SU-DHL-6 (cell line): ENCODE measurements around the gene HJV.

Experiments used
- H2AFZ ChIP-seq: fragments of 200-600 bp; sonication (generic); 2 replicates; pipeline ENCODE4 v1.6.1; 2014; ENCODE audit warnings: low read depth, mild to moderate bottlenecking, moderate library complexity, mixed read lengths, antibody characterized with exemption, low read length; ENCODE audit not compliant: severe bottlenecking
- H3F3A ChIP-seq: fragments of 200-600 bp; shearing (Covaris generic); 2 replicates; pipeline ENCODE4 v1.6.0; 2016; ENCODE audit warnings: antibody characterized with exemption, mild to moderate bottlenecking; ENCODE audit not compliant: insufficient read depth
- H3K27ac ChIP-seq: fragments of 200-600 bp; sonication (generic); 2 replicates; pipeline ENCODE4 v1.5.1; 2016; ENCODE audit warnings: low read depth, mild to moderate bottlenecking, low read length, moderate library complexity, mixed read lengths
- H3K27me3 ChIP-seq: fragments of 200-600 bp; sonication (generic), shearing (Covaris generic); 2 replicates; pipeline ENCODE4 v1.6.0; 2014; ENCODE audit warnings: mild to moderate bottlenecking, low read length
- H3K36me3 ChIP-seq: fragments of 200-600 bp; sonication (generic); 2 replicates; pipeline ENCODE4 v1.6.1; 2014; ENCODE audit warnings: mild to moderate bottlenecking, low read length, mixed read lengths
- H3K4me2 ChIP-seq: fragments of 300-600, 200-600 bp; shearing (Covaris generic), sonication (generic); 2 replicates; pipeline ENCODE4 v1.6.0; 2014; ENCODE audit warnings: low read length, low read depth, mild to moderate bottlenecking; ENCODE audit not compliant: poor library complexity, severe bottlenecking
- H3K4me3 ChIP-seq: fragments of 200-600 bp; sonication (generic); 2 replicates; pipeline ENCODE4 v1.5.1; 2014; ENCODE audit warnings: antibody characterized with exemption, low read length, mild to moderate bottlenecking, mixed read lengths; ENCODE audit not compliant: insufficient read depth, poor library complexity, severe bottlenecking
- H3K79me2 ChIP-seq: fragments of 200-600 bp; sonication (generic); 2 replicates; pipeline ENCODE4 v1.6.1; 2014; ENCODE audit warnings: mild to moderate bottlenecking, low read length, moderate library complexity; ENCODE audit not compliant: insufficient read depth
- H3K9ac ChIP-seq: fragments of 200-600 bp; sonication (generic); 2 replicates; pipeline ENCODE4 v1.7.0; 2014; ENCODE audit warnings: mild to moderate bottlenecking, low read length
- H3K9me2 ChIP-seq: fragments of 200-600 bp; sonication (generic); replicated peaks from 2 replicates; pipeline ENCODE4 v1.6.1; 2014; ENCODE audit warnings: low read length; ENCODE audit not compliant: insufficient read depth
- H3K9me3 ChIP-seq: fragments of 200-600 bp; sonication (generic); 2 replicates; pipeline ENCODE4 v1.6.1; 2014; ENCODE audit warnings: low read length, mixed read lengths; ENCODE audit not compliant: insufficient read depth
- H4K20me1 ChIP-seq: fragments of 200-600 bp; sonication (generic); 2 replicates; pipeline ENCODE4 v1.6.1; 2014; ENCODE audit warnings: low read depth, mild to moderate bottlenecking, antibody characterized with exemption, low read length, moderate library complexity, mixed read lengths
- EZH2phosphoT487 ChIP-seq: fragments of 200-600 bp; sonication (generic), shearing (Covaris generic); conservative IDR thresholded peaks from 2 replicates; pipeline ENCODE4 v1.6.1; 2018; ENCODE audit warnings: mild to moderate bottlenecking, antibody characterized with exemption, low read length, moderate library complexity, mixed read lengths
- TF ChIP-seq, protein P1 (sequence below): fragments of 200-600 bp; sonication (generic); IDR thresholded peaks from one replicate; pipeline ENCODE4 v1.5.1; 2017; ENCODE audit warnings: antibody characterized with exemption, mild to moderate bottlenecking, low read length, moderate library complexity; ENCODE audit not compliant: insufficient read depth, poor library complexity, severe bottlenecking

HJV gene

DNA sequence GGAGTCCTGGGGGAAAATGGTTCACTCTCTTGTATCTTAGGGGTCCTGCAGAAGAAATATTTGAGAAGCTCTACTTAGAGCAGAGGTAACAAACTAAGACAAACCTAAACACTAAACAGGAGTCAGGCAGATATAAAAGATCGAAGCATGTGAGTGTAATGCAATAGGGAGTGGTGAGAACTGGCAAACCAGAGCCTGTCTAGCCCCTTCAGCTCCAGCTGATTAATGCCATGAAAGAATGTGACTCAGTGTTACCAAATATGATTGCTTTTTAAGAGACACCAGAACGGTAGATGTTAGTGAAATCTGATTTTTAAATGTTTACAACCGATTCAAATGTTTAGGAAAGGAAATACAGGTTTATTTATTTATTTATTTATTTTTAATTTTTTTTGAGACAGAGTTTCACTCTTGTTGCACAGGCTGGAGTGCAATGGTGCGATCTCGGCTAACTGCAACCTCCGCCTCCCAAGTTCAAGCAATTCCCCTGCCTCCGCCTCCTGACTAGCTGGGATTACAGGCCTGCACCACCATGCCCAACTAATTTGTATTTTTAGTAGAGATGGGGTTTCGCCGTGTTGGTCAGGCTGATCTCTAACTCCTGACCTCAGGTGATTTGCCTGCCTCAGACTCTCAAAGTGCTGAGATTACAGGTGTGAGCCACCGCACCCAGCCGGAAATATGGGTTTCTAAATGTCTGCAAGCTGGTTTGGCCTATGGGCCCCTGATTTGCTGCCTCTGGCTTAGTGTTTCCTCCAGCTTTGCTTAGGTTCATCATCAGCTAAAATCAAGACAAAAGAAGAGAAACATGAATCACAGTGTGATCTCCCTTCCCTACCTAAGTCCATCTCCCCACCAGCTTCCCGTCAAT lies 37.3 kb downstream of the HJV start:
- no peak overlapping the region for H3K4me3 ChIP-seq
- no peak overlapping the region for H3K9ac ChIP-seq
- H2AFZ ChIP-seq: no peak overlapping the region
- no peaks in the 10 kb centered on the region for H4K20me1 ChIP-seq
- H3F3A ChIP-seq: no peaks in the 10 kb centered on the region
- H3K27me3 ChIP-seq: no peaks in the 10 kb centered on the region
- no peaks in the 10 kb centered on the region for H3K36me3 ChIP-seq
- H3K27ac ChIP-seq: no peak overlapping the region
- no peaks in the 10 kb centered on the region for H3K9me3 ChIP-seq
- H3K4me2 ChIP-seq: no peak overlapping the region
- H3K79me2 ChIP-seq: no peaks in the 10 kb centered on the region
- TF ChIP-seq, protein P1, sequence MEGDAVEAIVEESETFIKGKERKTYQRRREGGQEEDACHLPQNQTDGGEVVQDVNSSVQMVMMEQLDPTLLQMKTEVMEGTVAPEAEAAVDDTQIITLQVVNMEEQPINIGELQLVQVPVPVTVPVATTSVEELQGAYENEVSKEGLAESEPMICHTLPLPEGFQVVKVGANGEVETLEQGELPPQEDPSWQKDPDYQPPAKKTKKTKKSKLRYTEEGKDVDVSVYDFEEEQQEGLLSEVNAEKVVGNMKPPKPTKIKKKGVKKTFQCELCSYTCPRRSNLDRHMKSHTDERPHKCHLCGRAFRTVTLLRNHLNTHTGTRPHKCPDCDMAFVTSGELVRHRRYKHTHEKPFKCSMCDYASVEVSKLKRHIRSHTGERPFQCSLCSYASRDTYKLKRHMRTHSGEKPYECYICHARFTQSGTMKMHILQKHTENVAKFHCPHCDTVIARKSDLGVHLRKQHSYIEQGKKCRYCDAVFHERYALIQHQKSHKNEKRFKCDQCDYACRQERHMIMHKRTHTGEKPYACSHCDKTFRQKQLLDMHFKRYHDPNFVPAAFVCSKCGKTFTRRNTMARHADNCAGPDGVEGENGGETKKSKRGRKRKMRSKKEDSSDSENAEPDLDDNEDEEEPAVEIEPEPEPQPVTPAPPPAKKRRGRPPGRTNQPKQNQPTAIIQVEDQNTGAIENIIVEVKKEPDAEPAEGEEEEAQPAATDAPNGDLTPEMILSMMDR: no peak
- no peak for TF ChIP-seq EZH2phosphoT487
- H3K9me2 ChIP-seq: no peaks in the 10 kb centered on the region

DNA sequence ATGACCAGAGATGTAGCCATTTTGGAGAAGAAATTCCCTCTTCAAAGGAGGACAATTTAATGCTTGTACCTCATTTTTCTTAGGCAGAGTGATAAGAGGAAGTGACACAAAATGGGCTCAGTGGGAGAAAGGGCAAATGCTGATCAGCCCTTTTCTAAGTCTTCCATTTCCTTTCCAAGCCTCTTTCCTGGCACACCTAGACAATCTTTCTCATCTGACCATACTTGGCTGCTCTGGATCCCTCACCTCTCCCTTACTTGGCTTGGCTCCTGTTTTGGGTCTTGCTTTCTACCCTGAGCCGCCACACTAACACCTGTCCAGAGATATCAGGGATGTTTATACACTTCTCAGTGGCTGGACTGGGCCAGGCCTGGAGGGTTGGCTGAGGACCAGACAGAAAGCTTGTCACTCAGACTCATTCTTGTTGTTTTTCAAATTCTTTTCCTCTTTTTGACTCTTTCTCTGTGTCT lies 38.3 kb downstream of the HJV start:
- no peak overlapping the region for H2AFZ ChIP-seq
- H3K27ac ChIP-seq: no peak overlapping the region
- H3K9ac ChIP-seq: no peak overlapping the region
- H4K20me1 ChIP-seq: no peaks in the 10 kb centered on the region
- 0 out of 2 replicates have a peak, but pooled peaks cover 3% of the 10 kb centered on the region for H3F3A ChIP-seq
- no peaks in the 10 kb centered on the region for H3K9me2 ChIP-seq
- no peaks in the 10 kb centered on the region for H3K36me3 ChIP-seq
- no peaks in the 10 kb centered on the region for H3K27me3 ChIP-seq
- TF ChIP-seq, protein P1: no peak
- TF ChIP-seq EZH2phosphoT487: no peak
- no peak overlapping the region for H3K4me2 ChIP-seq
- H3K79me2 ChIP-seq: no peaks in the 10 kb centered on the region
- no peak overlapping the region for H3K4me3 ChIP-seq
- no peaks in the 10 kb centered on the region for H3K9me3 ChIP-seq

DNA sequence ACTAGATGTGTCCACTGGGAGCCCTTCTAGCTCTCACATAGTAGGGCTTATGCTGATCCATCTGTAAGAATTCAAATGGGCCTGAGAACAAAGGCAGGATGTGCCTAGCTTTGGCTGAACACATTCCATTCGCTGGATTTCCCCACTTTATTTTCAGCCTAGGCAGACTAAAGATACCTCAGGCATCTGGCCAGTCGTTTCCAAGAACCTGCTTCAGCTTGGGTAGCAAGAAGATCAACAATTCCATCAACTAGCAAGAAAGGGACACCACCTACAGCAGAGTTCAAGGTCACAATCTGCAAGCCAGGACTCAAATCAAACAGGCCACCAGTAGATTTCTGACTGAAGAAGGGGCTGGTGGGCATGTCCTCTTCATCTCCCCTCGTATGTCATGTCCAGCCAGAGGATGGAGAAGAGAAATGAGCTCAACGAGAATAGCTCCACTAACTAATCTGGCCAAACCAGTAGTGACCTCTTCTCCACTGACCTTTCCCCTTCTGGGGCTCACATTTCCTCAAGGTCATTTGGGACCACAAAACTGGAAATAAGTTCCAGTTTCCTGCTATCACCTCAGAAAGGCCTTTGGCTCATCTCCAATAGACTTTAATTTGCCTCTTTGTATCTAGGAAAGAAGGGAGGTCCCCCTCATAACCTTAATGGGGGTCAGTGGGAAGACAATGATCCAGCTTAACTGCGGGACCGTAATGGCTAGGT lies 39.4 kb downstream of the HJV start:
- Histone ChIP-seq H3K9ac (no peak overlapping the region), H2AFZ (no peak overlapping the region), H4K20me1 (no peaks in the 10 kb centered on the region), H3K4me3 (no peak overlapping the region), H3K4me2 (no peak overlapping the region), H3K27me3 (no peaks in the 10 kb centered on the region), H3F3A (0 out of 2 replicates have a peak, but pooled peaks cover 3% of the 10 kb centered on the region), H3K36me3 (no peaks in the 10 kb centered on the region), H3K9me2 (no peaks in the 10 kb centered on the region), H3K27ac (no peak overlapping the region), H3K9me3 (no peaks in the 10 kb centered on the region), H3K79me2 (no peaks in the 10 kb centered on the region)
- TF ChIP-seq, protein P1: no peak
- TF ChIP-seq EZH2phosphoT487: no peak
